Nephron (organoid): ENCODE measurements around the gene SPINT3.

Experiments
- H3K27ac Mint-ChIP-seq, 3 experiments: 2 replicates each; pipeline ENCODE4 v1.8.0; 2020; ENCODE audit warnings: mixed read lengths in 3 of 3, mild to moderate bottlenecking in 2 of 3, moderate library complexity in 1 of 3
- H3K27me3 Mint-ChIP-seq: 2 replicates; pipeline ENCODE4 v1.8.0; 2021; ENCODE audit warnings: low read depth, mild to moderate bottlenecking, moderate library complexity, mixed read lengths
- H3K36me3 Mint-ChIP-seq: 2 replicates; pipeline ENCODE4 v1.8.0; 2020; ENCODE audit warnings: low read depth, mixed read lengths
- H3K4me1 Mint-ChIP-seq: 2 replicates; pipeline ENCODE4 v1.8.0; 2020; ENCODE audit warnings: mixed read lengths
- H3K4me3 Mint-ChIP-seq, 3 experiments: 2 replicates each; pipeline ENCODE4 v1.8.0; 2020; ENCODE audit warnings: mild to moderate bottlenecking in 3 of 3, mixed read lengths in 3 of 3, moderate library complexity in 2 of 3
- H3K9me3 Mint-ChIP-seq: 2 replicates; pipeline ENCODE4 v1.8.0; 2020; ENCODE audit warnings: mixed read lengths
- CTCF ChIP-seq, 3 experiments: fragments of 200-600 bp; sonication (generic); IDR thresholded peaks; one replicate each; pipeline ENCODE4 v1.5.0; 2021; ENCODE audit warnings: antibody characterized with exemption in 3 of 3; ENCODE audit not compliant: unreplicated experiment in 3 of 3

Gene SPINT3

GRCh38 chr20:45501600-45501999, 13.8 kb downstream of the SPINT3 start:
- Mint-ChIP-seq H3K27ac (no peak overlapping the region), H3K36me3 (no peaks in the 10 kb centered on the region), H3K4me3 (no peak overlapping the region), H3K27me3 (peaks cover 23% of the 10 kb centered on the region), H3K4me1 (no peaks in the 10 kb centered on the region), H3K9me3 (no peaks in the 10 kb centered on the region)
- no peak for TF ChIP-seq CTCF (IDR thresholded peaks at IDR 0.05; ENCODE audit: unreplicated experiment in 3 of 3)

GRCh38 chr20:45500022-45500421, 15.4 kb downstream of the SPINT3 start:
- no peak overlapping the region for H3K27ac Mint-ChIP-seq
- peaks cover 24% of the 10 kb centered on the region for H3K27me3 Mint-ChIP-seq
- no peak for TF ChIP-seq CTCF (IDR thresholded peaks at IDR 0.05; ENCODE audit: unreplicated experiment in 3 of 3)
- no peak overlapping the region for H3K4me3 Mint-ChIP-seq
- no peaks in the 10 kb centered on the region for H3K36me3 Mint-ChIP-seq
- H3K4me1 Mint-ChIP-seq: no peaks in the 10 kb centered on the region
- H3K9me3 Mint-ChIP-seq: no peaks in the 10 kb centered on the region

- Mint-ChIP-seq H3K4me3 (no peak overlapping the region), H3K27ac (no peak overlapping the region), H3K4me1 (no peaks in the 10 kb centered on the region), H3K9me3 (no peaks in the 10 kb centered on the region), H3K27me3 (peaks cover 21% of the 10 kb centered on the region), H3K36me3 (no peaks in the 10 kb centered on the region)
- TF ChIP-seq CTCF (IDR thresholded peaks at IDR 0.05; ENCODE audit: unreplicated experiment in 3 of 3): no peak
Observed at GRCh38 chr20:45497971-45498494, 17.4 kb downstream of the SPINT3 start.

- Mint-ChIP-seq H3K27me3 (peaks cover 21% of the 10 kb centered on the region), H3K9me3 (no peaks in the 10 kb centered on the region), H3K27ac (no peak overlapping the region), H3K4me3 (no peak overlapping the region), H3K36me3 (no peaks in the 10 kb centered on the region), H3K4me1 (no peaks in the 10 kb centered on the region)
- no peak for TF ChIP-seq CTCF (IDR thresholded peaks at IDR 0.05; ENCODE audit: unreplicated experiment in 3 of 3)
Observed at GRCh38 chr20:45496166-45496565, 19.3 kb downstream of the SPINT3 start.

GRCh38 chr20:45495501-45495941, 19.9 kb downstream of the SPINT3 start:
- no peaks in the 10 kb centered on the region for H3K4me1 Mint-ChIP-seq
- no peak overlapping the region for H3K4me3 Mint-ChIP-seq
- H3K36me3 Mint-ChIP-seq: no peaks in the 10 kb centered on the region
- peaks cover 18% of the 10 kb centered on the region for H3K27me3 Mint-ChIP-seq
- no peak overlapping the region for H3K27ac Mint-ChIP-seq
- no peaks in the 10 kb centered on the region for H3K9me3 Mint-ChIP-seq
- TF ChIP-seq CTCF (IDR thresholded peaks at IDR 0.05; ENCODE audit: unreplicated experiment in 3 of 3): no peak

- H3K4me1 Mint-ChIP-seq: no peaks in the 10 kb centered on the region
- no peaks in the 10 kb centered on the region for H3K9me3 Mint-ChIP-seq
- H3K27me3 Mint-ChIP-seq: peaks cover 5% of the 10 kb centered on the region
- H3K4me3 Mint-ChIP-seq: no peak overlapping the region
- TF ChIP-seq CTCF (IDR thresholded peaks at IDR 0.05; ENCODE audit: unreplicated experiment in 3 of 3): no peak
- no peak overlapping the region for H3K27ac Mint-ChIP-seq
- H3K36me3 Mint-ChIP-seq: no peaks in the 10 kb centered on the region
Observed at GRCh38 chr20:45489083-45489531, 26.3 kb downstream of the SPINT3 start.
